ENCODE results near the gene SERINC5. TPM values are rescaled to one million over a fixed set of nuclear protein-coding genes. Genes with fewer than 3 reads are reported as not detected.

SERINC5 gene
- total and polyA plus RNA-seq, 2 of the 4 experiments (the other 2 are of a cell fraction): 5.0 to 8.1 TPM

DNA sequence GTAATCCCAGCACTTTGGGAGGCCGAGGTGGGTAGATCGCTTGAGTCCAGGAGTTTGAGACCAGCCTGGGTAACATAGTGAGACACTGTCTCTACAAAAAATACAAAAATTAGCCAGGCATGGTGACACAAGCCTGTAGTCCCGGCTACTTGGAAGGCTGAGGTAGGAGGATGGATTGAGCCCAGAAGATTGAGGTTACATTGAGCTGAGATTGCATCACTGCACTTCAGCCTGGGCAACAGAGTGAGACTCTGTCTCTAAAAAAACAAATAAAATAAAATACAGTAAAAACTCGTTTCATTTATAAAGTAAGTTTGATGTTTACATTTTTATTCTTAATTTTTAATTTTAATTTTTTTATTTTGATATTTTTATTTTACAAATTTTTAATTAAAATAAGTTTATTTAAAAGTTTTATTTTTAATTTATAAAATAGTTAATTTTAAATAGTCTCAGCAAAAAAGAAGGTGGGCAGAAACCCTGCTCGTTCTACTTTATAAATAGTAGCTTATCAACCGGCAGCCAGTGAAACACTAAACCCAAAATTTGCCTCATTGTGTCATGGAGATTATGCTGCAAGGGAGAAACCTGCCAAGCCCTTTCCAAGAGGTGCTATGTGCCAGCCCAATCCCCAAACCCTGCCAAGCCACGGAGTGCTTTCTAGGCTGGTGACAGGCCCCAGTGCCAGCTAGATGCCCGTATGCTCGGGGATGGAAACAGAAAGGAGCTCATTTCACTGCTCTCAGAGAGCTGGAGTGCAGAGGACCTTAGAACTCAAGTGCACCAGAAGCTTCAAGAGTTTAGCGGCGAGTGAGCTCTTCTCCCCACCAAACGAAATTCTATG lies 38.9 kb downstream of the SERINC5 start:
- Histone ChIP-seq H3K27me3 (ENCODE audit: control insufficient read depth, insufficient read depth, low read length) (no peaks in the 10 kb centered on the region), H2AFZ (replicated peaks; ENCODE audit: low read length, poor library complexity) (no peak overlapping the region), H3K56ac (ENCODE audit: extremely low read depth, insufficient read depth, low read length) (no peak overlapping the region), H2BK20ac (ENCODE audit: low read depth, low read length) (no peak overlapping the region), H4K20me1 (ENCODE audit: insufficient read depth, low read length) (no peaks in the 10 kb centered on the region), H3K9me3 (ENCODE audit: control insufficient read depth, insufficient read depth, low read length) (no peaks in the 10 kb centered on the region), H3K14ac (replicated peaks; ENCODE audit: low read depth, low read length) (no peak overlapping the region), H2BK120ac (ENCODE audit: low read depth, low read length) (no peak overlapping the region), H3K36me3 (ENCODE audit: control insufficient read depth, insufficient read depth, low read length) (no peaks in the 10 kb centered on the region), H3K79me1 (ENCODE audit: low read depth in 1 of 2, low read length in 2 of 2) (peaks cover 5 to 7% of the 10 kb centered on the region in 2 experiments; a peak in 2 of 4 replicates), H2BK5ac (ENCODE audit: low read depth, low read length, poor library complexity, severe bottlenecking) (no peak overlapping the region), H4K91ac (ENCODE audit: insufficient read depth, low read depth, low read length) (no peak overlapping the region), H4K8ac (ENCODE audit: low read depth in 2 of 2, low read length in 2 of 2) (no peak overlapping the region), H2AK5ac (ENCODE audit: low read depth, low read length) (no peak overlapping the region), H2AK9ac (replicated peaks; ENCODE audit: low read depth, low read length, poor library complexity) (no peak overlapping the region), H3K4me3 (ENCODE audit: insufficient read depth, low read depth, low read length) (no peak overlapping the region), H3K9ac (ENCODE audit: low read depth, low read length) (no peak overlapping the region), H2BK15ac (ENCODE audit: low read depth, low read length) (no peak overlapping the region), H3K4me2 (ENCODE audit: low read depth, low read length) (no peak overlapping the region), H3K23ac (ENCODE audit: low read depth, low read length) (no peak overlapping the region), H3K9me1 (ENCODE audit: insufficient read depth, low read length) (peaks cover 8% of the 10 kb centered on the region; the same call in 1 of the 2 replicates), H4K5ac (ENCODE audit: low read depth, low read length) (no peak overlapping the region), H3K27ac (ENCODE audit: insufficient read depth, low read length) (no peak overlapping the region), H3K18ac (ENCODE audit: low read depth, low read length) (no peak overlapping the region), H3K4me1 (ENCODE audit: control insufficient read depth, insufficient read depth, low read length) (0 out of 2 replicates have a peak, but pooled peaks cover 2% of the 10 kb centered on the region), H3K4ac (ENCODE audit: low read depth, low read length) (no peak overlapping the region)
- DNase-seq (no peak), ATAC-seq (ENCODE audit: low read depth) (no peak)
- no peak for TF ChIP-seq MAZ (IDR thresholded peaks at IDR 0.05; ENCODE audit: borderline replicate concordance, low read depth, low read length)
- no peak for TF ChIP-seq BHLHE40 (IDR thresholded peaks at IDR 0.05; ENCODE audit: low read depth, low read length)
- intact Hi-C loops (cut with micrococcal nuclease) (no loop called here), in situ Hi-C loops (cut with MboI; ENCODE audit: low sequenced_read_pairs) (no loop called here), dilution Hi-C loops (cut with HindIII; ENCODE audit: low sequenced_read_pairs, unreplicated experiment) (no loop called here)
- BruUV-seq (replicated peaks): no TSS peak
- ChIA-PET CTCF (no interaction called here), POLR2A (ENCODE audit: unreplicated experiment) (no interaction called here)
- no CpG with 5 or more reads among the region's 12 CpGs for WGBS, 2 experiments (ENCODE audit: extremely low coverage in 2 of 2, insufficient read length in 1 of 2)
